Astrocyte (in vitro differentiated cells and primary cell): ENCODE data around the gene ZNF468.
"Not testable (repeated sequence)": the region's sequence is repeated elsewhere in the genome, so short reads cannot be mapped to it uniquely, and the experiment has no call there.

Experiments
- CTCF ChIP-seq: IDR thresholded peaks from 2 replicates; pipeline ENCODE4 v1.5.1; 2011; ENCODE audit warnings: low read depth, mild to moderate bottlenecking, inconsistent platforms, low read length, moderate library complexity; ENCODE audit not compliant: insufficient read depth
- EZH2 ChIP-seq: IDR thresholded peaks from 2 replicates; pipeline ENCODE4 v1.6.1; 2012; ENCODE audit warnings: mild to moderate bottlenecking, low read length, inconsistent platforms; ENCODE audit not compliant: insufficient read depth

- not testable (repeated sequence) for TF ChIP-seq CTCF, EZH2
Observed at GRCh38 chr19:52799950-52800640, 57.3 kb downstream of the ZNF468 start.
